Endothelial cell of umbilical vein (primary cell): ENCODE results near the gene SAMD4B. TPM values are rescaled to one million over a fixed set of nuclear protein-coding genes. Genes with fewer than 3 reads are reported as not detected.

ENCODE experiments used
- BruUV-seq: library from RNA; stranded (reverse); fragments of 400-500 nt; replicated peaks from 2 replicates; lab custom pipeline; 2021; lab: Mats Ljungman, UMichigan
- CTCF ChIA-PET: fragments of 300-600, 350-600 bp; sonication (Branson Sonifier 250); formaldehyde crosslinking; loops from one replicate; lab custom pipeline; 2021; ENCODE audit warnings: antibody characterized with exemption, inconsistent platforms; lab: Charles Lee
- POLR2A ChIA-PET: fragments of 300-600, 350-600 bp; sonication (Branson Sonifier 250); formaldehyde crosslinking; loops from one replicate; lab custom pipeline; 2021; ENCODE audit warnings: antibody characterized with exemption, inconsistent platforms; lab: Charles Lee
- DNase-seq: peaks from one replicate; pipeline ENCODE4 v3.0.0-alpha.2; 2011; ENCODE audit warnings: low read depth, low spot score
- FAIRE-seq: peaks from 2 replicates; lab custom pipeline; 2011; peaks lifted over from hg19 to GRCh38; lab: Jason Lieb, UNC
- H2AFZ ChIP-seq: 2 replicates; pipeline ENCODE4 v1.6.0; 2012; ENCODE audit warnings: low read depth, low read length, control low read depth, inconsistent platforms
- H3K27ac ChIP-seq: 2 replicates; pipeline ENCODE4 v1.5.1; 2011; ENCODE audit warnings: low read depth, mild to moderate bottlenecking, control low read depth, low read length, moderate library complexity; ENCODE audit not compliant: insufficient read depth
- H3K27me3 ChIP-seq, 2 experiments: 2 replicates each; pipeline versions ENCODE4 v1.6.0 to v1.6.1; 2011; ENCODE audit warnings: low read length in 2 of 2, mixed read lengths in 1 of 2; ENCODE audit not compliant: control insufficient read depth in 2 of 2, insufficient read depth in 2 of 2
- H3K36me3 ChIP-seq, 2 experiments: 2 replicates in 1 of 2; 3 replicates in 1 of 2; pipeline ENCODE4 v1.5.1; 2011; ENCODE audit warnings: low read length in 2 of 2, mild to moderate bottlenecking in 1 of 2, moderate library complexity in 1 of 2; ENCODE audit not compliant: control insufficient read depth in 2 of 2, insufficient read depth in 2 of 2; ENCODE audit errors: extremely low read depth in 1 of 2
- H3K4me1 ChIP-seq: 3 replicates; pipeline ENCODE4 v1.5.1; 2011; ENCODE audit warnings: mild to moderate bottlenecking, low read length; ENCODE audit not compliant: control insufficient read depth, insufficient read depth; ENCODE audit errors: extremely low read depth
- H3K4me2 ChIP-seq: 2 replicates; pipeline ENCODE4 v1.6.1; 2011; ENCODE audit warnings: low read length, control low read depth, mixed read lengths; ENCODE audit not compliant: insufficient read depth
- H3K4me3 ChIP-seq, 3 experiments: fragments of 200-600 bp in 1 of 3; sonication (generic), shearing (Covaris generic) in 1 of 3; replicated peaks in 1 of 3; 2 replicates each; pipeline ENCODE4 v1.5.1; 2011 to 2016; ENCODE audit warnings: control low read depth in 3 of 3, low read length in 3 of 3, mild to moderate bottlenecking in 2 of 3, inconsistent platforms in 1 of 3, low read depth in 1 of 3, moderate library complexity in 1 of 3; ENCODE audit not compliant: insufficient read depth in 1 of 3
- H3K79me2 ChIP-seq: 2 replicates; pipeline ENCODE4 v1.6.0; 2012; ENCODE audit warnings: low read length, inconsistent platforms; ENCODE audit not compliant: control insufficient read depth, insufficient read depth
- H3K9ac ChIP-seq: replicated peaks from 2 replicates; pipeline ENCODE3; 2011; ENCODE audit warnings: low read length, control low read depth; ENCODE audit not compliant: insufficient read depth; ENCODE audit errors: extremely low read depth
- H3K9me1 ChIP-seq: replicated peaks from 3 replicates; pipeline ENCODE4 v1.6.0; 2011; ENCODE audit warnings: mild to moderate bottlenecking, low read length; ENCODE audit not compliant: control insufficient read depth, insufficient read depth; ENCODE audit errors: extremely low read depth
- H3K9me3 ChIP-seq: replicated peaks from 2 replicates; pipeline ENCODE4 v1.5.1; 2012; ENCODE audit warnings: low read length, inconsistent platforms; ENCODE audit not compliant: control insufficient read depth, insufficient read depth
- H4K20me1 ChIP-seq: replicated peaks from 2 replicates; pipeline ENCODE3; 2011; ENCODE audit warnings: mild to moderate bottlenecking, low read length; ENCODE audit not compliant: control insufficient read depth, insufficient read depth; ENCODE audit errors: extremely low read depth
- EZH2 ChIP-seq: IDR thresholded peaks from 2 replicates; pipeline ENCODE4 v1.6.1; 2012; ENCODE audit warnings: borderline replicate concordance, low read depth, mild to moderate bottlenecking, moderate library complexity, low read length, inconsistent platforms; ENCODE audit not compliant: severe bottlenecking
- FOS ChIP-seq: IDR thresholded peaks from 2 replicates; pipeline ENCODE4 v1.6.1; 2011; ENCODE audit warnings: mild to moderate bottlenecking, low read length, moderate library complexity, borderline replicate concordance; ENCODE audit not compliant: insufficient read depth
- GATA2 ChIP-seq: IDR thresholded peaks from 2 replicates; pipeline ENCODE4 v1.7.0; 2011; ENCODE audit warnings: low read depth, mild to moderate bottlenecking, moderate library complexity, mixed read lengths, low read length; ENCODE audit not compliant: insufficient read length, insufficient read depth
- JUN ChIP-seq: IDR thresholded peaks from 2 replicates; pipeline ENCODE4 v1.6.1; 2011; ENCODE audit warnings: borderline replicate concordance, low read depth; ENCODE audit not compliant: insufficient read length, insufficient read depth
- MYC ChIP-seq: IDR thresholded peaks from one replicate; pipeline ENCODE4 v1.6.1; 2011; ENCODE audit warnings: mild to moderate bottlenecking, low read depth, low read length
- POLR2A ChIP-seq: IDR thresholded peaks from 2 replicates; pipeline ENCODE4 v1.6.1; 2012; ENCODE audit warnings: low read depth, mild to moderate bottlenecking, control low read depth, low read length
- dilution Hi-C: fragments of 300-500 bp; cut with MboI; formaldehyde crosslinking; loops from one replicate; pipeline ENCODE4 v1.15.0; 2019; ENCODE audit warnings: low sequenced_read_pairs; ENCODE audit not compliant: extremely low pct_ligation_motif_present
- intact Hi-C: fragments of 100-400 bp; cut with micrococcal nuclease; formaldehyde crosslinking; loops from one replicate; pipeline ENCODE4 v1.10.0; 2022
- polyA plus RNA-seq, 4 experiments: library from polyadenylated mRNA; depleted of rRNA in 3 of 4; stranded (reverse) in 3 of 4; unstranded in 1 of 4; fragments of >200 nt; gene quantifications; 2 replicates each; pipeline versions ENCODE4 v1.2.1 to v1.2.3, GENCODE V29; 2011 to 2012; ENCODE audit warnings: missing spikeins in 1 of 4
- total RNA-seq: library from RNA; stranded (reverse); gene quantifications from 2 replicates; pipeline ENCODE4 v1.2.3, GENCODE V29; 2021
- TF ChIP-seq, protein P1 (sequence below): IDR thresholded peaks from 2 replicates; pipeline ENCODE4 v1.6.1; 2011; ENCODE audit not compliant: insufficient read depth, insufficient read length
- TF ChIP-seq, protein P2 (sequence below), 2 donors: IDR thresholded peaks; 1 replicate in 1 of 2; 2 replicates in 1 of 2; pipeline ENCODE4 v1.5.1; 2011; ENCODE audit warnings: low read length in 2 of 2, mild to moderate bottlenecking in 2 of 2, moderate library complexity in 2 of 2, control low read depth in 1 of 2, inconsistent platforms in 1 of 2, low read depth in 1 of 2; ENCODE audit not compliant: insufficient read depth in 1 of 2; ENCODE audit errors: extremely low read depth in 1 of 2

Gene SAMD4B
- total and polyA plus RNA-seq, 2 donors (not counting 3 experiments of a cell fraction or from before 2014, with no cell fraction given) = 82.1 to 84.2 TPM

DNA sequence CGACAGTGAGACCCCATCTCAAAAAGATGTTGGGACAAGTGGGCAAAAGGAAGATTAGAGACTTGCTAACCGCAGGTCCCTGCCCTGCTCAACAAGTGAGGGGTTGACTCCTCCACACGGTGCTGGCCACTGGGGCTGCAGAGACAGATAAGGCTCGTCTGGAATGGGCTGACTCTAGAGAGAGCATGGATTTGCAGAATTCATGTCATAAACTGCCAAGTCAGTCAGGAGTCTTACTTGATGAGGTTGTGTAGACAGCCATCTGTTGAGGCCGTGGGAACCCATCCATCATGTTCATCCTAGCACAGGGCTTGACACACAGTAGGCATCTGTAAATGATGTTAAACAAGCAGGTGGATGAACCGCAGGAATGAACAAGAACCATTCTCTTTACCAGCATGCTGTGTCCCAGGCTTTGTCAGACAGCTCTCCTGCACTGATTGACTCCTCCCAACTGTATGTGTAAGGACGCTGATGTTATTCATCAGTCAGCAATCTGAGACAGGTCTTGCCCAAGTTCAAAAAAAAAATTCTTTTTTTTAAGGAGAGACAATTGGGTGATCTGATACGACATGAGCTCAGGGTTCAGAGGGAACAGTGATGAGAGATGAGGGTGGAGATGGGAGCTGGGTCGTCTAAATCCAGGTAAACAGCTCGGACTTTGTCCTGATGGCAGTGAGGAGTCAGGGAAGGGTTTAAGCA is 39.8 kb downstream of the SAMD4B start:
- H3K9me3 ChIP-seq = no peaks in the 10 kb centered on the region
- dilution Hi-C loops = no loop called here
- DNase-seq (no peak), FAIRE-seq (no peak)
- no peak overlapping the region for H3K9ac ChIP-seq
- no peaks in the 10 kb centered on the region for H3K27me3 ChIP-seq
- H4K20me1 ChIP-seq = no peaks in the 10 kb centered on the region
- TF ChIP-seq GATA2 (no peak), POLR2A (no peak), EZH2 (no peak), JUN (no peak), MYC (no peak), FOS (no peak)
- TF ChIP-seq, protein P1, sequence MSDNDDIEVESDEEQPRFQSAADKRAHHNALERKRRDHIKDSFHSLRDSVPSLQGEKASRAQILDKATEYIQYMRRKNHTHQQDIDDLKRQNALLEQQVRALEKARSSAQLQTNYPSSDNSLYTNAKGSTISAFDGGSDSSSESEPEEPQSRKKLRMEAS = no peak
- TF ChIP-seq, protein P2, sequence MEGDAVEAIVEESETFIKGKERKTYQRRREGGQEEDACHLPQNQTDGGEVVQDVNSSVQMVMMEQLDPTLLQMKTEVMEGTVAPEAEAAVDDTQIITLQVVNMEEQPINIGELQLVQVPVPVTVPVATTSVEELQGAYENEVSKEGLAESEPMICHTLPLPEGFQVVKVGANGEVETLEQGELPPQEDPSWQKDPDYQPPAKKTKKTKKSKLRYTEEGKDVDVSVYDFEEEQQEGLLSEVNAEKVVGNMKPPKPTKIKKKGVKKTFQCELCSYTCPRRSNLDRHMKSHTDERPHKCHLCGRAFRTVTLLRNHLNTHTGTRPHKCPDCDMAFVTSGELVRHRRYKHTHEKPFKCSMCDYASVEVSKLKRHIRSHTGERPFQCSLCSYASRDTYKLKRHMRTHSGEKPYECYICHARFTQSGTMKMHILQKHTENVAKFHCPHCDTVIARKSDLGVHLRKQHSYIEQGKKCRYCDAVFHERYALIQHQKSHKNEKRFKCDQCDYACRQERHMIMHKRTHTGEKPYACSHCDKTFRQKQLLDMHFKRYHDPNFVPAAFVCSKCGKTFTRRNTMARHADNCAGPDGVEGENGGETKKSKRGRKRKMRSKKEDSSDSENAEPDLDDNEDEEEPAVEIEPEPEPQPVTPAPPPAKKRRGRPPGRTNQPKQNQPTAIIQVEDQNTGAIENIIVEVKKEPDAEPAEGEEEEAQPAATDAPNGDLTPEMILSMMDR (IDR thresholded peaks at IDR 0.05; ENCODE audit: extremely low read depth in 1 of 2, insufficient read depth in 1 of 2, low read depth in 1 of 2, low read length in 2 of 2) = no peak
- ChIA-PET CTCF (no interaction called here), POLR2A (interaction anchor here (0.5 kb wide), 1 partner anchor 10 kb away, joined by 4 read pairs; no protein-coding TSS in a partner anchor)
- H3K36me3 ChIP-seq = peaks cover 9 to 68% of the 10 kb centered on the region in 2 experiments
- no TSS peak for BruUV-seq
- no peaks in the 10 kb centered on the region for H3K79me2 ChIP-seq
- no peak overlapping the region for H3K27ac ChIP-seq
- no peak overlapping the region for H3K4me2 ChIP-seq
- intact Hi-C loops = no loop called here
- no peak overlapping the region for H2AFZ ChIP-seq
- H3K9me1 ChIP-seq = no peaks in the 10 kb centered on the region
- H3K4me3 ChIP-seq = no peak overlapping the region
- no peaks in the 10 kb centered on the region for H3K4me1 ChIP-seq
